Nucleus accumbens (tissue), 56 donors: ENCODE measurements around the gene UQCRH.
"Not testable (repeated sequence)": the region's sequence is repeated elsewhere in the genome, so short reads cannot be mapped to it uniquely, and the experiment has no call there.

Experiments
- DNase-seq, 56 donors: peaks; one replicate each; lab custom pipeline; 2025; lab: John Stamatoyannopoulos, UW

The UQCRH gene

GRCh38 chr1:46331786-46332540 is 28.5 kb downstream of the UQCRH start:
- not testable (repeated sequence) for DNase-seq

- no peak for DNase-seq
Observed at GRCh38 chr1:46333300-46334029, 30.0 kb downstream of the UQCRH start.

GRCh38 chr1:46334030-46334384 is 30.5 kb downstream of the UQCRH start:
- DNase-seq: no peak

GRCh38 chr1:46335081-46335480 is 31.6 kb downstream of the UQCRH start:
- no peak for DNase-seq

- DNase-seq: not testable (repeated sequence)
Observed at GRCh38 chr1:46337409-46337808, 33.9 kb downstream of the UQCRH start.

GRCh38 chr1:46340404-46341221 is 37.1 kb downstream of the UQCRH start, which contains the start of gene NSUN4:
Gene NSUN4 (plus strand): TSS chr1:46340807. CDS start chr1:46340827, 20 bp downstream.
- peak; percentile 22 to 95 (median 86) for DNase-seq

GRCh38 chr1:46341222-46342083 is 38.0 kb downstream of the UQCRH start:
- peak in 2 of 56 donors; percentile 19 to 37 for DNase-seq

- DNase-seq: no peak
Observed at GRCh38 chr1:46342084-46342656, 38.7 kb downstream of the UQCRH start.

GRCh38 chr1:46342677-46343350 is 39.3 kb downstream of the UQCRH start:
- no peak for DNase-seq

GRCh38 chr1:46343351-46343695 is 39.8 kb downstream of the UQCRH start:
- no peak for DNase-seq

- DNase-seq: no peak
Observed at GRCh38 chr1:46343705-46344104, 40.2 kb downstream of the UQCRH start.

- no peak for DNase-seq
Observed at GRCh38 chr1:46344481-46344880, 41.0 kb downstream of the UQCRH start.

GRCh38 chr1:46345281-46345680 is 41.8 kb downstream of the UQCRH start:
- no peak for DNase-seq

- no peak for DNase-seq
Observed at GRCh38 chr1:46352363-46352762, 48.9 kb downstream of the UQCRH start.

- not testable (repeated sequence) for DNase-seq
Observed at GRCh38 chr1:46355920-46356319, 52.4 kb downstream of the UQCRH start.

- DNase-seq: no peak
Observed at GRCh38 chr1:46362158-46362557, 58.7 kb downstream of the UQCRH start.

- DNase-seq: no peak
Observed at GRCh38 chr1:46363121-46363520, 59.6 kb downstream of the UQCRH start.

- DNase-seq: no peak
Observed at GRCh38 chr1:46364612-46365011, 61.1 kb downstream of the UQCRH start.

GRCh38 chr1:46365796-46366195 is 62.3 kb downstream of the UQCRH start:
- not testable (repeated sequence) for DNase-seq
